A549 (cell line): ENCODE data around the gene STT3B. TPM values are rescaled to one million over a fixed set of nuclear protein-coding genes. Genes with fewer than 3 reads are reported as not detected.

Experiments
- ATAC-seq, 2 experiments: fragments of 200-7000 bp in 1 of 2; fragments of >200 bp in 1 of 2; cut with Nextera tagmentation in 1 of 2; cut with Tn5 transposase in 1 of 2; 3 replicates each; pipeline versions ENCODE4 v1.8.0 to v1.9.1; 2018 to 2020; ENCODE audit warnings: mild to moderate bottlenecking in 1 of 2, moderate library complexity in 1 of 2
- CTCF ChIA-PET: fragments of 300-600 bp; sonication (Branson Sonifier 250); formaldehyde crosslinking; extraction: SDS; loops from one replicate; lab custom pipeline; 2021; ENCODE audit warnings: antibody characterized with exemption, inconsistent platforms; lab: Yijun Ruan, JAX
- POLR2A ChIA-PET: fragments of 350-600 bp; formaldehyde crosslinking; extraction: SDS; loops from one replicate; lab custom pipeline; 2021; ENCODE audit warnings: antibody characterized with exemption, inconsistent platforms; lab: Yijun Ruan, JAX
- DNase-seq, 2 experiments: peaks; one replicate each; pipeline versions ENCODE4 v3.0.0 to v3.0.0-alpha.2; 2011 to 2016; ENCODE audit warnings: low read depth in 1 of 2, low spot score in 1 of 2
- FAIRE-seq: peaks from 2 replicates; lab custom pipeline; 2011; peaks lifted over from hg19 to GRCh38; lab: Jason Lieb, UNC
- H3K27ac ChIP-seq, 2 experiments: fragments of >200 bp; sonication (Bioruptor Twin); formaldehyde crosslinking; 3 replicates each; pipeline ENCODE4 v1.5.1; 2016 to 2017
- H3K4me1 ChIP-seq: fragments of >200 bp; sonication (Bioruptor Twin); formaldehyde crosslinking; 3 replicates; pipeline ENCODE4 v1.6.1; 2016
- H3K4me2 ChIP-seq: fragments of >200 bp; sonication (Bioruptor Twin); formaldehyde crosslinking; 3 replicates; pipeline ENCODE4 v1.6.1; 2016
- H3K4me3 ChIP-seq: fragments of >200 bp; sonication (Bioruptor Twin); formaldehyde crosslinking; 3 replicates; pipeline ENCODE4 v1.5.1; 2016
- H3K9me3 ChIP-seq: fragments of >200 bp; sonication (Bioruptor Twin); formaldehyde crosslinking; 3 replicates; pipeline ENCODE4 v1.6.1; 2016
- BHLHE40 ChIP-seq: IDR thresholded peaks from 2 replicates; pipeline ENCODE4 v1.6.1; 2012; ENCODE audit warnings: low read depth, low read length, inconsistent platforms
- CHD4 ChIP-seq: fragments of 200-600 bp; sonication (generic); IDR thresholded peaks from 2 replicates; pipeline ENCODE4 v1.6.1; 2016; ENCODE audit warnings: antibody characterized with exemption, mild to moderate bottlenecking, borderline replicate concordance
- EHF ChIP-seq: fragments of 250-450 bp; sonication (Bioruptor Pico); IDR thresholded peaks from 2 replicates; pipeline ENCODE4 v1.5.0; 2020; ENCODE audit warnings: mild to moderate bottlenecking
- ESRRA ChIP-seq: fragments of 150-350 bp; IDR thresholded peaks from 2 replicates; pipeline ENCODE4 v1.6.1; 2014; ENCODE audit warnings: mild to moderate bottlenecking, low read length, borderline replicate concordance
- GATA3 ChIP-seq: IDR thresholded peaks from 2 replicates; pipeline ENCODE4 v1.6.1; 2012; ENCODE audit warnings: borderline replicate concordance
- HEYL ChIP-seq: fragments of 250-450 bp; sonication (Bioruptor Pico); IDR thresholded peaks from 2 replicates; pipeline ENCODE4 v1.8.0; 2021; ENCODE audit warnings: mild to moderate bottlenecking, moderate library complexity
- KDM5A ChIP-seq: fragments of 200-600 bp; sonication (generic); IDR thresholded peaks from 2 replicates; pipeline ENCODE4 v1.6.1; 2016; ENCODE audit warnings: antibody characterized with exemption, mild to moderate bottlenecking
- MYC ChIP-seq: IDR thresholded peaks from 2 replicates; pipeline ENCODE4 v1.6.1; 2012; ENCODE audit warnings: mild to moderate bottlenecking, inconsistent platforms, low read length, improper control_type of control experiment, borderline replicate concordance
- NR3C1 ChIP-seq: fragments of >200 bp; sonication (Bioruptor Twin); formaldehyde crosslinking; IDR thresholded peaks from 3 replicates; pipeline ENCODE4 v1.6.1; 2017
- RAD21 ChIP-seq, 2 experiments: fragments of >200 bp in 1 of 2; sonication (Bioruptor Twin) in 1 of 2; formaldehyde crosslinking in 1 of 2; IDR thresholded peaks in 1 of 2; conservative IDR thresholded peaks in 1 of 2; 2 replicates in 1 of 2; 3 replicates in 1 of 2; pipeline ENCODE4 v1.6.1; 2012 to 2018; ENCODE audit warnings: inconsistent platforms in 1 of 2
- RCOR1 ChIP-seq: fragments of 150-350 bp; IDR thresholded peaks from 2 replicates; pipeline ENCODE4 v1.6.1; 2014; ENCODE audit warnings: antibody characterized with exemption, low read length, low read depth
- RNF2 ChIP-seq: fragments of 200-600 bp; sonication (generic); IDR thresholded peaks from 2 replicates; pipeline ENCODE4 v1.6.1; 2016; ENCODE audit warnings: low read depth, mild to moderate bottlenecking, antibody characterized with exemption, moderate library complexity, borderline replicate concordance
- SREBF2 ChIP-seq: fragments of 450-650 bp; IDR thresholded peaks from 2 replicates; pipeline ENCODE4 v1.6.1; 2014; ENCODE audit warnings: mild to moderate bottlenecking, moderate library complexity
- ZC3H11A ChIP-seq: fragments of 450-650 bp; IDR thresholded peaks from 2 replicates; pipeline ENCODE4 v1.6.1; 2014; ENCODE audit warnings: antibody characterized with exemption, mild to moderate bottlenecking
- WGBS: methylation state at CpG from one replicate; pipeline ENCODE4 v1.1.6; 2017; ENCODE audit errors: missing lambda C conversion rate; 5-methylcytosine and 5-hydroxymethylcytosine counted together
- polyA plus RNA-seq, 4 experiments: library from polyadenylated mRNA; depleted of rRNA in 3 of 4; stranded (reverse); fragments of >200 nt; fragmentation: RNase III in 1 of 4; extraction: RNeasy Plus Mini Kit Qiagen cat#74134 plus additional on column Dnase treatment in 1 of 4; gene quantifications; 2 replicates in 3 of 4; 3 replicates in 1 of 4; pipeline ENCODE4 v1.2.3, GENCODE V29; 2011 to 2017
- TF ChIP-seq, protein P1 (sequence below): fragments of >200 bp; sonication (Bioruptor Twin); formaldehyde crosslinking; IDR thresholded peaks from 2 replicates; pipeline ENCODE4 v1.6.1; 2016
- TF ChIP-seq, protein P2 (sequence below): fragments of 250-450 bp; sonication (Bioruptor Pico); IDR thresholded peaks from 2 replicates; pipeline ENCODE4 v1.5.0; 2021; ENCODE audit warnings: mild to moderate bottlenecking, moderate library complexity, borderline replicate concordance
- TF ChIP-seq, protein P3 (sequence below): fragments of 150-350 bp; IDR thresholded peaks from 2 replicates; pipeline ENCODE4 v1.6.1; 2014; ENCODE audit warnings: low read depth, mild to moderate bottlenecking, low read length
- TF ChIP-seq, protein P4 (sequence below): fragments of 250-450 bp; sonication (Bioruptor Pico); IDR thresholded peaks from 2 replicates; pipeline ENCODE4 v1.5.0; 2020; ENCODE audit warnings: low read depth, mild to moderate bottlenecking, moderate library complexity
- TF ChIP-seq, protein P5 (sequence below): IDR thresholded peaks from 2 replicates; pipeline ENCODE4 v1.6.1; 2012

The STT3B gene
- polyA plus RNA-seq, 2 of the 4 experiments (the other 2 are of a cell fraction), result 92.1 to 171 TPM

DNA sequence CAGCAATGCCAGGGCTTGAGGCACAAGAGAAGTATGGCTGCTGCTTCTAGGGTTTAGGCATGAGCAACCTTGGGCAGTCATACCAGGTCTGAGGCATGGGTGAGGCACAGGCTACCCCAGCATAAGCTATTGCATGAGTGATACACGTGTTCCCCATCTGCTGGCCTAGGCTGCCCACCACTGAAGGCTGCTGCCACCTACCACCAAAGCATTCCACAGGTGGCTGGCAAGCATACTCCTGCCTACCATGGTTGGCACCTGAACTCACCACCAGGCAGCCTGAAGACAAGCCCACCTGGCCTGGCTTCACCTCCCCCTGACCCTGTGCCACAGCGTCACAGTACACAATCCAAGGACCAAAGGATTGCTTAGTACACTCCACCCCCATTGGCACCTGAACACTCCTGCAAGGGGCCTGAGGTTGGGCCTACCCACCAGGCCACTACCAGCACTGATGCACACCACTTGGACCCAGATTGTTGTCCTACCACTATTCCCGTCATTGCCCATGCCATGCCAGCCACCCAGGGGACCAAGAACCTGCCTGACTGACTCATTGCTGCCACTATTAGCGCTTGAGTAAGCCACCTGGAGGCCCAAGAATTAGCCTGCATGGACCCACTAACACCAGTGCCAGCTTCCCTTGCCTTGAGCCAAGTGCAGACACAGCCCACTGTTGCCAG is 115.7 kb downstream of the STT3B start (continued):
- no peak for TF ChIP-seq BHLHE40
- no peak for TF ChIP-seq RCOR1
- TF ChIP-seq HEYL (CRISPR knock-in tag), result no peak

DNA sequence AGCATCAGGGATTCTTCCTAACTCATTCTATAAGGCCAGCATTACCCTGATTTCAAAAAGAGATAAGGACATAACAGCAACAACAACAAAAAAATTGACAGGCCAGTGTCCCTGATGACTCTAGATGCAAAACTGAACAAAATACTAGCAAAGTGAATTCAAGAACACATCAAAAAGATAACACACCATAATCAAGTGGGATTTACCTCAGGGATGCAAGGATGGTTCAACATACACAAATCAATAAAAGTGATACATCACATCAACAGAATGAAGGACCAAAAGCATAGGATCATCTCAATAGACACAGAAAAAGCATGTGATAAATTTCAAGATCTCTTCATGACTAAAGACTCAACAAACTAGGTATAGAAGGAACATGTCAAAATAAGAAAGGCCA is 119.6 kb downstream of the STT3B start:
- Histone ChIP-seq H3K27ac (no peak overlapping the region), H3K4me1 (no peaks in the 10 kb centered on the region), H3K4me2 (no peak overlapping the region), H3K9me3 (peaks cover 79% of the 10 kb centered on the region), H3K4me3 (no peak overlapping the region)
- no peak for TF ChIP-seq RNF2
- TF ChIP-seq ZC3H11A, result no peak
- TF ChIP-seq, protein P1, sequence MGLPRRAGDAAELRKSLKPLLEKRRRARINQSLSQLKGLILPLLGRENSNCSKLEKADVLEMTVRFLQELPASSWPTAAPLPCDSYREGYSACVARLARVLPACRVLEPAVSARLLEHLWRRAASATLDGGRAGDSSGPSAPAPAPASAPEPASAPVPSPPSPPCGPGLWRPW, result no peak
- TF ChIP-seq, protein P2, sequence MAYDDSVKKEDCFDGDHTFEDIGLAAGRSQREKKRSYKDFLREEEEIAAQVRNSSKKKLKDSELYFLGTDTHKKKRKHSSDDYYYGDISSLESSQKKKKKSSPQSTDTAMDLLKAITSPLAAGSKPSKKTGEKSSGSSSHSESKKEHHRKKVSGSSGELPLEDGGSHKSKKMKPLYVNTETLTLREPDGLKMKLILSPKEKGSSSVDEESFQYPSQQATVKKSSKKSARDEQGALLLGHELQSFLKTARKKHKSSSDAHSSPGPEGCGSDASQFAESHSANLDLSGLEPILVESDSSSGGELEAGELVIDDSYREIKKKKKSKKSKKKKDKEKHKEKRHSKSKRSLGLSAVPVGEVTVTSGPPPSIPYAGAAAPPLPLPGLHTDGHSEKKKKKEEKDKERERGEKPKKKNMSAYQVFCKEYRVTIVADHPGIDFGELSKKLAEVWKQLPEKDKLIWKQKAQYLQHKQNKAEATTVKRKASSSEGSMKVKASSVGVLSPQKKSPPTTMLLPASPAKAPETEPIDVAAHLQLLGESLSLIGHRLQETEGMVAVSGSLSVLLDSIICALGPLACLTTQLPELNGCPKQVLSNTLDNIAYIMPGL (CRISPR knock-in tag), result no peak
- TF ChIP-seq, protein P3, sequence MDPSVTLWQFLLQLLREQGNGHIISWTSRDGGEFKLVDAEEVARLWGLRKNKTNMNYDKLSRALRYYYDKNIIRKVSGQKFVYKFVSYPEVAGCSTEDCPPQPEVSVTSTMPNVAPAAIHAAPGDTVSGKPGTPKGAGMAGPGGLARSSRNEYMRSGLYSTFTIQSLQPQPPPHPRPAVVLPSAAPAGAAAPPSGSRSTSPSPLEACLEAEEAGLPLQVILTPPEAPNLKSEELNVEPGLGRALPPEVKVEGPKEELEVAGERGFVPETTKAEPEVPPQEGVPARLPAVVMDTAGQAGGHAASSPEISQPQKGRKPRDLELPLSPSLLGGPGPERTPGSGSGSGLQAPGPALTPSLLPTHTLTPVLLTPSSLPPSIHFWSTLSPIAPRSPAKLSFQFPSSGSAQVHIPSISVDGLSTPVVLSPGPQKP, result no peak
- TF ChIP-seq MYC, result no peak
- TF ChIP-seq NR3C1, result no peak
- no peak for DNase-seq
- no peak for FAIRE-seq
- CTCF ChIA-PET, result interaction anchor here (1.1 kb wide), 1 partner anchor 19 kb away, joined by 3 read pairs; no protein-coding TSS in a partner anchor
- ATAC-seq, result no peak
- POLR2A ChIA-PET, result interaction anchor here (0.7 kb wide), 1 partner anchor 120 kb away, joined by 3 read pairs; the partner anchor contains the start of gene STT3B

DNA sequence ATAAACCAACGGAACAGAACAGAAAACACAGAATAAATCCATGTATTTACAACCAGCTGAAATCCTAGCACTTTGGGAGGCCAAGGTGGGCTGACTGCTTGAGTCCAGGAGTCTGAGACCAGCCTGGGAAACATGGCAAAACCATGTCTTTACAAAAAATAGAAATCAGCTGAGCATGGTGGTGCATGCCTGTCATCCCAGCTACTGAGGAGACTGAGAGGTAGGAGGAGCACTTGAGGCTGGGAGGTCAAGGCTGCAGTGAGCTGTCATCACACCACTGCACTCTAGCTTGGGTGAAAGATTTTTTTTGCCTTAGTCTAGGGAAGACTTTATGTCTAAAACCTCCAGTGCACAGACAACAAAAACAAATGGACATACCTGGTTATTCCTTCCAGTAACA is 120.7 kb downstream of the STT3B start:
- FAIRE-seq (no peak), DNase-seq (no peak), ATAC-seq (no peak; a peak in 1 of 6 replicates)
- no peak overlapping the region for H3K4me2 ChIP-seq
- peaks cover 76% of the 10 kb centered on the region for H3K9me3 ChIP-seq
- H3K4me1 ChIP-seq, result no peaks in the 10 kb centered on the region
- no peak overlapping the region for H3K4me3 ChIP-seq
- H3K27ac ChIP-seq, result no peak overlapping the region
- TF ChIP-seq SREBF2 (no peak), GATA3 (no peak), BHLHE40 (no peak), RNF2 (no peak), ESRRA (no peak), RAD21 (conservative IDR thresholded peaks at IDR 0.05 in 1 of 2, IDR thresholded peaks at IDR 0.05 in 1 of 2) (no peak), CHD4 (no peak), EHF (CRISPR knock-in tag) (no peak), KDM5A (no peak)
- TF ChIP-seq, protein P4, sequence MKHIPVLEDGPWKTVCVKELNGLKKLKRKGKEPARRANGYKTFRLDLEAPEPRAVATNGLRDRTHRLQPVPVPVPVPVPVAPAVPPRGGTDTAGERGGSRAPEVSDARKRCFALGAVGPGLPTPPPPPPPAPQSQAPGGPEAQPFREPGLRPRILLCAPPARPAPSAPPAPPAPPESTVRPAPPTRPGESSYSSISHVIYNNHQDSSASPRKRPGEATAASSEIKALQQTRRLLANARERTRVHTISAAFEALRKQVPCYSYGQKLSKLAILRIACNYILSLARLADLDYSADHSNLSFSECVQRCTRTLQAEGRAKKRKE (CRISPR knock-in tag), result no peak
- TF ChIP-seq, protein P5, sequence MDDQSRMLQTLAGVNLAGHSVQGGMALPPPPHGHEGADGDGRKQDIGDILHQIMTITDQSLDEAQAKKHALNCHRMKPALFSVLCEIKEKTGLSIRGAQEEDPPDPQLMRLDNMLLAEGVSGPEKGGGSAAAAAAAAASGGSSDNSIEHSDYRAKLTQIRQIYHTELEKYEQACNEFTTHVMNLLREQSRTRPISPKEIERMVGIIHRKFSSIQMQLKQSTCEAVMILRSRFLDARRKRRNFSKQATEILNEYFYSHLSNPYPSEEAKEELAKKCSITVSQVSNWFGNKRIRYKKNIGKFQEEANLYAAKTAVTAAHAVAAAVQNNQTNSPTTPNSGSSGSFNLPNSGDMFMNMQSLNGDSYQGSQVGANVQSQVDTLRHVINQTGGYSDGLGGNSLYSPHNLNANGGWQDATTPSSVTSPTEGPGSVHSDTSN, result no peak
- TF ChIP-seq, all 56 proteins: peak for 0
- CTCF ChIA-PET, result no interaction called here
- 15% methylated on average over 1 of the region's 1 CpG for WGBS
- POLR2A ChIA-PET, result interaction anchor here (0.6 kb wide), 1 partner anchor 757 kb away, joined by 4 read pairs; no protein-coding TSS in a partner anchor
